Neuronal stem cell (in vitro differentiated cells): ENCODE measurements around the gene UPK1B.

Source experiments
- DNase-seq: peaks from one replicate; pipeline ENCODE4 v3.0.0-alpha.2; 2013; ENCODE audit warnings: low spot score
- H2AFZ ChIP-seq: one replicate; pipeline ENCODE4 v1.6.1; 2013; ENCODE audit warnings: mild to moderate bottlenecking, low read length, inconsistent platforms
- H2AK5ac ChIP-seq: 2 replicates; pipeline ENCODE4 v1.6.1; 2013; ENCODE audit warnings: low read depth, mild to moderate bottlenecking, inconsistent platforms, low read length, moderate library complexity, mixed read lengths
- H2BK120ac ChIP-seq: 2 replicates; pipeline ENCODE4 v1.6.1; 2013; ENCODE audit warnings: low read depth, mild to moderate bottlenecking, inconsistent platforms, low read length, moderate library complexity, mixed read lengths
- H2BK12ac ChIP-seq: one replicate; pipeline ENCODE4 v1.6.1; 2013; ENCODE audit warnings: low read length, inconsistent platforms
- H2BK15ac ChIP-seq: 2 replicates; pipeline ENCODE4 v1.6.1; 2013; ENCODE audit warnings: mild to moderate bottlenecking, low read length, inconsistent platforms, mixed read lengths
- H2BK5ac ChIP-seq: one replicate; pipeline ENCODE4 v1.6.1; 2013; ENCODE audit warnings: inconsistent platforms, mild to moderate bottlenecking, low read length, moderate library complexity
- H3K14ac ChIP-seq: one replicate; pipeline ENCODE4 v1.6.1; 2013; ENCODE audit warnings: low read length, inconsistent platforms
- H3K18ac ChIP-seq: 2 replicates; pipeline ENCODE4 v1.6.1; 2013; ENCODE audit warnings: low read length, inconsistent platforms
- H3K23ac ChIP-seq: 2 replicates; pipeline ENCODE4 v1.6.1; 2013; ENCODE audit warnings: low read depth, mild to moderate bottlenecking, mixed read lengths, low read length, inconsistent platforms; ENCODE audit not compliant: poor library complexity
- H3K27ac ChIP-seq: replicated peaks from 3 replicates; pipeline ENCODE4 v1.5.1; 2013; ENCODE audit warnings: low read length, inconsistent platforms
- H3K27me3 ChIP-seq, 3 experiments: 2 replicates each; pipeline ENCODE4 v1.6.1; 2013; ENCODE audit warnings: low read length in 3 of 3, mild to moderate bottlenecking in 2 of 3, inconsistent platforms in 1 of 3, low read depth in 1 of 3, mixed read lengths in 1 of 3, moderate library complexity in 1 of 3; ENCODE audit not compliant: control insufficient read depth in 3 of 3, insufficient read depth in 3 of 3
- H3K36me3 ChIP-seq, 2 donors: replicated peaks in 1 of 2; 2 replicates each; pipeline ENCODE4 v1.6.1; 2013; ENCODE audit warnings: low read length in 2 of 2; ENCODE audit not compliant: control insufficient read depth in 2 of 2, insufficient read depth in 2 of 2
- H3K4ac ChIP-seq: 2 replicates; pipeline ENCODE4 v1.6.1; 2013; ENCODE audit warnings: inconsistent platforms, mild to moderate bottlenecking, low read length, moderate library complexity
- H3K4me1 ChIP-seq, 2 donors: 1 replicate in 1 of 2; 2 replicates in 1 of 2; pipeline ENCODE4 v1.6.1; 2013; ENCODE audit warnings: low read length in 2 of 2, low read depth in 1 of 2; ENCODE audit not compliant: control insufficient read depth in 2 of 2, insufficient read depth in 1 of 2
- H3K4me2 ChIP-seq: one replicate; pipeline ENCODE4 v1.6.1; 2013; ENCODE audit warnings: mild to moderate bottlenecking, low read length, inconsistent platforms; ENCODE audit not compliant: insufficient read depth, poor library complexity, severe bottlenecking
- H3K4me3 ChIP-seq, 2 donors: 2 replicates each; pipeline ENCODE4 v1.5.1; 2013; ENCODE audit warnings: low read length in 2 of 2, mild to moderate bottlenecking in 2 of 2, inconsistent platforms in 1 of 2, moderate library complexity in 1 of 2
- H3K79me1 ChIP-seq: one replicate; pipeline ENCODE4 v1.6.1; 2013; ENCODE audit warnings: low read depth, mild to moderate bottlenecking, inconsistent platforms, low read length, moderate library complexity
- H3K9ac ChIP-seq: one replicate; pipeline ENCODE4 v1.6.1; 2013; ENCODE audit warnings: mild to moderate bottlenecking, low read depth, low read length, inconsistent platforms; ENCODE audit not compliant: poor library complexity
- H3K9me3 ChIP-seq, 2 donors: replicated peaks in 1 of 2; 2 replicates each; pipeline versions ENCODE3 to v1.6.1; 2013; ENCODE audit warnings: low read length in 2 of 2, mild to moderate bottlenecking in 2 of 2, inconsistent platforms in 1 of 2, low read depth in 1 of 2, mixed read lengths in 1 of 2, moderate library complexity in 1 of 2; ENCODE audit not compliant: control insufficient read depth in 2 of 2, insufficient read depth in 1 of 2
- H4K8ac ChIP-seq: one replicate; pipeline ENCODE4 v1.6.1; 2013; ENCODE audit warnings: low read depth, mild to moderate bottlenecking, inconsistent platforms, low read length, moderate library complexity
- H4K91ac ChIP-seq: one replicate; pipeline ENCODE4 v1.6.1; 2013; ENCODE audit warnings: low read length, low read depth, mild to moderate bottlenecking, inconsistent platforms; ENCODE audit not compliant: poor library complexity
- WGBS, 2 donors: extraction: QIAGEN DNeasy Blood & Tissue Kit; methylation state at CpG; one replicate each; pipeline ENCODE4 v1.1.7; 2013; ENCODE audit warnings: missing lambda C conversion rate in 2 of 2, mixed read lengths in 1 of 2; ENCODE audit not compliant: insufficient read length in 2 of 2, insufficient replicate concordance in 1 of 2; ENCODE audit errors: extremely low coverage in 2 of 2; 5-methylcytosine and 5-hydroxymethylcytosine counted together

Gene UPK1B

DNA sequence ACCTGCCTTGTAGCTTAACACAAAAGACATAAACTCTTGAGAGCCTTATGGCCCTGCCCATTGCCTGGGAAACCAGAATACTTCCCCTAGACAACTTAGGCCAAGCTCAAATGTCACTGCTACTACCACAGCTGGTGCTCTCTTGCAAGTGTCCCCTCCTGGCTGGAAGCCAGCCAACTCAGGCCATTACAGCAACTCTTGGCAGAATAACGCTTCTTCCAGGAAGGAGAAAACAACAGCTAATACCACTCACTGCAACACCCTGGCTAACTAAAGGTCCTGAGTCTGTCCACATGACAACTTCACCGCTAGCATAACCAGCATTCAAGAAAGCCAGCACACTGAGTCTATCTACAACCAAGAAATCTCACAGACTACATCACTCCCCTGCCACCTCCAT is 72.4 kb downstream of the UPK1B start:
- no peak overlapping the region for H2BK15ac ChIP-seq
- no CpG with 5 or more reads among the region's 2 CpGs for WGBS, 2 donors
- H3K27ac ChIP-seq: no peak overlapping the region
- H3K9ac ChIP-seq: no peak overlapping the region
- no peak overlapping the region for H2AFZ ChIP-seq
- H3K14ac ChIP-seq: no peak overlapping the region
- H3K79me1 ChIP-seq: no peaks in the 10 kb centered on the region
- no peak overlapping the region for H3K4me3 ChIP-seq
- no peak overlapping the region for H2BK12ac ChIP-seq
- no peak overlapping the region for H4K8ac ChIP-seq
- no peak overlapping the region for H2BK5ac ChIP-seq
- H3K27me3 ChIP-seq: peaks cover 0 to 1% (median 0%) of the 10 kb centered on the region in 3 experiments
- H3K23ac ChIP-seq: no peak overlapping the region
- H3K9me3 ChIP-seq: peaks cover 3% of the 10 kb centered on the region in 2 donors
- no peak overlapping the region for H3K4me2 ChIP-seq
- H4K91ac ChIP-seq: no peak overlapping the region
- DNase-seq: no peak
- no peak overlapping the region for H3K4ac ChIP-seq
- no peak overlapping the region for H2AK5ac ChIP-seq
- H3K36me3 ChIP-seq: no peaks in the 10 kb centered on the region
- H2BK120ac ChIP-seq: no peak overlapping the region
- H3K4me1 ChIP-seq: no peaks in the 10 kb centered on the region
- H3K18ac ChIP-seq: no peak overlapping the region
